A673 (cell line): ENCODE measurements around the gene BATF2. TPM values are rescaled to one million over a fixed set of nuclear protein-coding genes. Genes with fewer than 3 reads are reported as not detected.

Source experiments
- BruUV-seq: library from RNA; stranded (reverse); fragments of 400-500 nt; replicated peaks from 2 replicates; lab custom pipeline; 2021; lab: Mats Ljungman, UMichigan
- CTCF ChIA-PET: fragments of 300-600 bp; sonication (Branson Sonifier 250); formaldehyde crosslinking; loops from one replicate; lab custom pipeline; 2022; ENCODE audit warnings: antibody characterized with exemption; lab: Charles Lee
- POLR2A ChIA-PET: fragments of 300-600 bp; sonication (Branson Sonifier 250); formaldehyde crosslinking; loops from one replicate; lab custom pipeline; 2022; ENCODE audit warnings: antibody characterized with exemption; ENCODE audit not compliant: low non-redundant PET; lab: Charles Lee
- DNase-seq: peaks from one replicate; pipeline ENCODE4 v3.0.0-alpha.2; 2015; ENCODE audit warnings: low spot score
- H3K27ac ChIP-seq: fragments of 200-600 bp; sonication (generic); 2 replicates; pipeline ENCODE4 v1.5.1; 2016; ENCODE audit warnings: mixed run types, low read depth, mild to moderate bottlenecking, mixed read lengths, antibody characterized with exemption, low read length; ENCODE audit not compliant: poor library complexity, severe bottlenecking
- H3K27me3 ChIP-seq: fragments of 200-600 bp; sonication (generic); replicated peaks from 2 replicates; pipeline ENCODE4 v1.6.1; 2017; ENCODE audit warnings: mixed run types, low read depth, mild to moderate bottlenecking, mixed read lengths, antibody characterized with exemption, low read length; ENCODE audit not compliant: insufficient read depth, poor library complexity
- H3K36me3 ChIP-seq: fragments of 200-600 bp; sonication (generic); 2 replicates; pipeline ENCODE4 v1.6.1; 2016; ENCODE audit warnings: mixed run types, mild to moderate bottlenecking, mixed read lengths, antibody characterized with exemption, low read length; ENCODE audit not compliant: insufficient read depth, poor library complexity, severe bottlenecking
- H3K4me1 ChIP-seq: fragments of 200-600 bp; sonication (generic); 2 replicates; pipeline ENCODE4 v1.6.1; 2017; ENCODE audit warnings: mixed run types, mild to moderate bottlenecking, mixed read lengths, antibody characterized with exemption, low read length; ENCODE audit not compliant: insufficient read depth, poor library complexity, severe bottlenecking
- H3K4me3 ChIP-seq: fragments of 200-600 bp; sonication (generic); 2 replicates; pipeline ENCODE4 v1.5.1; 2016; ENCODE audit warnings: low read depth, mixed run types, mild to moderate bottlenecking, mixed read lengths, low read length; ENCODE audit not compliant: poor library complexity, severe bottlenecking
- H3K9me3 ChIP-seq: fragments of 200-600 bp; sonication (generic); 2 replicates; pipeline ENCODE4 v1.6.1; 2016; ENCODE audit warnings: mixed run types, low read depth, mild to moderate bottlenecking, mixed read lengths, antibody characterized with exemption, low read length; ENCODE audit not compliant: poor library complexity, severe bottlenecking
- EZH2 ChIP-seq: fragments of 200-600 bp; sonication (generic); IDR thresholded peaks from 2 replicates; pipeline ENCODE4 v1.6.1; 2017; ENCODE audit warnings: borderline replicate concordance, low read depth, mild to moderate bottlenecking, mixed read lengths, antibody characterized with exemption, low read length; ENCODE audit not compliant: poor library complexity, severe bottlenecking
- intact Hi-C: fragments of 100-400 bp; cut with micrococcal nuclease; formaldehyde crosslinking; loops from one replicate; pipeline ENCODE4 v1.10.0; 2022; ENCODE audit not compliant: unreplicated experiment
- total RNA-seq: library from RNA; stranded (reverse); gene quantifications from 2 replicates; pipeline ENCODE4 v1.2.3, GENCODE V29; 2021
- TF ChIP-seq, protein P1 (sequence below): fragments of 300-800, 200-600 bp; sonication (generic); conservative IDR thresholded peaks from 2 replicates; pipeline ENCODE4 v1.5.1; 2017; ENCODE audit warnings: low read depth, mild to moderate bottlenecking, antibody characterized with exemption, low read length, moderate library complexity, mixed read lengths

BATF2 gene
- total RNA-seq, 1 experiment from 2014 or later, result not detected

DNA sequence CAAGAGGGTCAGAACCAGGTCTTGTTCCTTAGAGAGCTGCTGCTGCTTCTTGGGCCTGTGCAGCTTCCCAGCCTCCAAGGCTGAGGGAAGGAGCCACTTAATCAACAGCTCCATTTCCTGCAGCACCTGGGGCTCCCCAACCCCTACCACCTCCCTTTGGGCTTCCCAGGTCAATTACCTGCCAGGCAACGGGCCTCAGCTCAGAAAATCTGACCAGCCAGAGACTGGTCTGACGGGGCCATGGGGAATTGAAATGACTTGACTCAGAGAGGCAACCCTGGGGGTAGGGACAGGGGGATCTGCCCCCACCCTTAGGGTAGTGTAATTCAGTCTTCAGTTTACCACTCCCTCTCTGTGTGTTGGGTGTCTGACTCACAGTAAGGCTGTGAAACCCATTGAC lies 20.1 kb downstream of the BATF2 start:
- H3K4me1 ChIP-seq, result no peaks in the 10 kb centered on the region
- no TSS peak for BruUV-seq
- no peaks in the 10 kb centered on the region for H3K9me3 ChIP-seq
- no peak overlapping the region for H3K4me3 ChIP-seq
- H3K27ac ChIP-seq, result no peak overlapping the region
- H3K27me3 ChIP-seq, result no peaks in the 10 kb centered on the region
- ChIA-PET POLR2A (no interaction called here), CTCF (no interaction called here)
- DNase-seq, result no peak
- TF ChIP-seq, protein P1, sequence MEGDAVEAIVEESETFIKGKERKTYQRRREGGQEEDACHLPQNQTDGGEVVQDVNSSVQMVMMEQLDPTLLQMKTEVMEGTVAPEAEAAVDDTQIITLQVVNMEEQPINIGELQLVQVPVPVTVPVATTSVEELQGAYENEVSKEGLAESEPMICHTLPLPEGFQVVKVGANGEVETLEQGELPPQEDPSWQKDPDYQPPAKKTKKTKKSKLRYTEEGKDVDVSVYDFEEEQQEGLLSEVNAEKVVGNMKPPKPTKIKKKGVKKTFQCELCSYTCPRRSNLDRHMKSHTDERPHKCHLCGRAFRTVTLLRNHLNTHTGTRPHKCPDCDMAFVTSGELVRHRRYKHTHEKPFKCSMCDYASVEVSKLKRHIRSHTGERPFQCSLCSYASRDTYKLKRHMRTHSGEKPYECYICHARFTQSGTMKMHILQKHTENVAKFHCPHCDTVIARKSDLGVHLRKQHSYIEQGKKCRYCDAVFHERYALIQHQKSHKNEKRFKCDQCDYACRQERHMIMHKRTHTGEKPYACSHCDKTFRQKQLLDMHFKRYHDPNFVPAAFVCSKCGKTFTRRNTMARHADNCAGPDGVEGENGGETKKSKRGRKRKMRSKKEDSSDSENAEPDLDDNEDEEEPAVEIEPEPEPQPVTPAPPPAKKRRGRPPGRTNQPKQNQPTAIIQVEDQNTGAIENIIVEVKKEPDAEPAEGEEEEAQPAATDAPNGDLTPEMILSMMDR, result no peak
- TF ChIP-seq EZH2, result no peak
- intact Hi-C loops, result no loop called here
- no peaks in the 10 kb centered on the region for H3K36me3 ChIP-seq

DNA sequence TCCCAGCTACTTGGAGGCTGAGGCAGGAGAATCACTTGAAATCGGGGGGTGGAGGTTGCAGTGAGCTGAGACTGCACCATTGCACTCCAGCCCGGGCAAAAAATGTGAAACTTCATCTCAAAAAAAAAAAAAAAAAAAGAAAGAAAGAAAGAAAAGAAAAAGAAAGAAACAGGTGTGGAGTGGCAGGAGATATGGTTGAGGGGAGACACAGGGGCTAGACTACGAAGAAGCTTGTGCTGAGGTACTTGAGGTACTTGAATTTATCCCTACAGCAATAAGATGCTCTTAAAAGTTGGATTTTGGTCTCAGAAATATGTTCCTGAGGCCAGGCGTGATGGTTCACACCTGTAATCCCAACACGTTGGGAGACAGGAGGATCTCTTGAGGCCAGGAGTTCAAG lies 22.6 kb downstream of the BATF2 start:
- Histone ChIP-seq H3K9me3 (no peaks in the 10 kb centered on the region), H3K4me1 (no peaks in the 10 kb centered on the region), H3K27me3 (no peaks in the 10 kb centered on the region), H3K36me3 (no peaks in the 10 kb centered on the region), H3K27ac (no peak overlapping the region), H3K4me3 (no peak overlapping the region)
- no TSS peak for BruUV-seq
- no peak for DNase-seq
- ChIA-PET POLR2A (interaction anchor here (0.6 kb wide), 1 partner anchor 41 kb away, joined by 10 read pairs; no protein-coding TSS in a partner anchor), CTCF (interaction anchor here (0.7 kb wide), 1 partner anchor 247 kb away, joined by 3 read pairs; no protein-coding TSS in a partner anchor)
- intact Hi-C loops, result no loop called here
- no peak for TF ChIP-seq EZH2
- TF ChIP-seq, protein P1, result no peak

DNA sequence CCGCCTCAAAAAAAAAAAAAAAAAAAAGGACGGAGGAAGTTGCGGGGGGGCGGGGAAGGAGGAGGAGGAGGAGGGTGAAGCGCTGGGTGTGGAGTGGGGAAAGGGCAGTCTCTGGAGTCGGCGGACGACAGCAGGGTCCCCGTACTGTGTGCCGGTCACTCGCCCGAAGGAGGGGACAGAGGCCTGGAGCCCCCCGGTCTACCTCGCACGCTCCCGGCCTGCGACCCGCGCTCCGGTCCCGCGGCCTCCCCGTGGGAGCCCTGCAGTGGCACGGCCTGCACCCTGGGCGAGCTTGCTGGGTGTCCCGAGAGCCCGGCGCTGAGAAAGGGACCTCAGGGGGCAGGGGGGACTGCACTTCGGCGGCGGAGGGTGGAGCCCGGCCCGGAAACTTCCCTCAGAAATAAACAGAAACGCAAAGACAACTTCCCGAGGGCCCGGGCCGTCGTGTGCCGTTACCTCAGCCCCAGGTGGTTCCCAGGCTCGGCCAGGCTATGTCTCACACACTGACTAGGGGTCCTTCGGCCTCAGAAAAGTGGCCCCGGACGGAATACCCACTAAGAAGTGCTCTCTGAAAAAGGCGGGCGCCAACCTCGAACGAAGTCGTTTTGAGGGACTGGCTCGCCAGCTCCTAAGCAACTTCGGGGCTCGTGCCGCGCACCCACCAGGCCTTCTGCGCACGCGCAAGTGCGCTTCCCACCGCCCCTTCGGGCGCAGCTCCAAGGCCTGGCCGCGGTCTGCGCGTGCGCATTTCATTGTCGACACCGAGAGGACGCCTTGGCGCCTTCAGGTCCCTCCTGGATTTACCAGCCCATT lies 25.1 kb downstream of the BATF2 start, which contains the start of gene MAJIN:
Gene MAJIN, minus strand, starts transcription at position 688 of the 813 bp plus-strand sequence. CDS start 12,703 bp downstream, outside the sequence.
- no peaks in the 10 kb centered on the region for H3K9me3 ChIP-seq
- no peaks in the 10 kb centered on the region for H3K36me3 ChIP-seq
- TF ChIP-seq, protein P1, result no peak
- TF ChIP-seq EZH2, result no peak
- no peak within 1 kb of the TSS for H3K4me3 ChIP-seq
- H3K27me3 ChIP-seq, result no peaks in the 10 kb centered on the region
- no peak for DNase-seq
- no peak within 1 kb of the TSS for H3K27ac ChIP-seq
- POLR2A ChIA-PET, result no interaction called here
- H3K4me1 ChIP-seq, result no peaks in the 10 kb centered on the region
- no TSS peak for BruUV-seq
- CTCF ChIA-PET, result no interaction called here
- intact Hi-C loops, result no loop called here
